IMR-90 (cell line): ENCODE data around the gene GSTA1. TPM values are rescaled to one million over a fixed set of nuclear protein-coding genes. Genes with fewer than 3 reads are reported as not detected.

ENCODE experiments used
- ATAC-seq: fragments of 200-7000 bp; cut with Tn5 transposase; 2 replicates; pipeline ENCODE4 v1.9.1; 2020; ENCODE audit warnings: low read depth, mild to moderate bottlenecking, moderate library complexity
- BruUV-seq: library from RNA; stranded (reverse); fragments of 400-500 nt; replicated peaks from 2 replicates; lab custom pipeline; 2021; lab: Mats Ljungman, UMichigan
- CTCF ChIA-PET: fragments of 300-600 bp; formaldehyde crosslinking; extraction: SDS; loops from one replicate; lab custom pipeline; 2021; ENCODE audit warnings: antibody characterized with exemption; lab: Yijun Ruan, JAX
- POLR2A ChIA-PET: fragments of 300-600 bp; sonication (Branson Sonifier 250); formaldehyde crosslinking; loops from one replicate; lab custom pipeline; 2022; ENCODE audit warnings: antibody characterized with exemption; ENCODE audit not compliant: unreplicated experiment; lab: Charles Lee
- DNase-seq: peaks from one replicate; pipeline ENCODE4 v3.0.0; 2013
- H2AFZ ChIP-seq: replicated peaks from 2 replicates; pipeline ENCODE3; 2013; ENCODE audit warnings: low read length, mild to moderate bottlenecking; ENCODE audit not compliant: poor library complexity
- H2AK5ac ChIP-seq: 2 replicates; pipeline ENCODE4 v1.6.1; 2013; ENCODE audit warnings: low read depth, low read length, inconsistent platforms
- H2AK9ac ChIP-seq: replicated peaks from 2 replicates; pipeline ENCODE3; 2013; ENCODE audit warnings: mild to moderate bottlenecking, low read depth, low read length, moderate library complexity; ENCODE audit not compliant: poor library complexity
- H2BK120ac ChIP-seq: 2 replicates; pipeline ENCODE4 v1.6.1; 2013; ENCODE audit warnings: low read depth, low read length, inconsistent platforms
- H2BK15ac ChIP-seq: 3 replicates; pipeline ENCODE4 v1.6.1; 2013; ENCODE audit warnings: low read depth, low read length, inconsistent platforms
- H2BK20ac ChIP-seq: 2 replicates; pipeline ENCODE4 v1.6.1; 2013; ENCODE audit warnings: low read depth, mild to moderate bottlenecking, inconsistent platforms, low read length, moderate library complexity
- H2BK5ac ChIP-seq: 2 replicates; pipeline ENCODE4 v1.6.1; 2013; ENCODE audit warnings: mild to moderate bottlenecking, low read depth, low read length, inconsistent platforms; ENCODE audit not compliant: poor library complexity, severe bottlenecking
- H3K14ac ChIP-seq: replicated peaks from 2 replicates; pipeline ENCODE4 v1.6.1; 2013; ENCODE audit warnings: low read depth, low read length, inconsistent platforms
- H3K18ac ChIP-seq: 2 replicates; pipeline ENCODE4 v1.6.1; 2013; ENCODE audit warnings: low read depth, low read length, control low read depth
- H3K23ac ChIP-seq: 2 replicates; pipeline ENCODE4 v1.6.1; 2013; ENCODE audit warnings: low read depth, low read length, inconsistent platforms
- H3K27ac ChIP-seq: 2 replicates; pipeline ENCODE4 v1.5.1; 2013; ENCODE audit warnings: mild to moderate bottlenecking, control low read depth, low read length; ENCODE audit not compliant: insufficient read depth
- H3K27me3 ChIP-seq: 2 replicates; pipeline ENCODE4 v1.6.1; 2013; ENCODE audit warnings: low read length; ENCODE audit not compliant: control insufficient read depth, insufficient read depth
- H3K36me3 ChIP-seq: 2 replicates; pipeline ENCODE4 v1.6.1; 2013; ENCODE audit warnings: low read length, mixed read lengths; ENCODE audit not compliant: control insufficient read depth, insufficient read depth
- H3K4ac ChIP-seq: 2 replicates; pipeline ENCODE4 v1.6.1; 2013; ENCODE audit warnings: low read depth, low read length, inconsistent platforms
- H3K4me1 ChIP-seq: 2 replicates; pipeline ENCODE4 v1.6.1; 2013; ENCODE audit warnings: low read length, mixed read lengths; ENCODE audit not compliant: control insufficient read depth, insufficient read depth
- H3K4me2 ChIP-seq: 2 replicates; pipeline ENCODE4 v1.6.1; 2013; ENCODE audit warnings: low read depth, mild to moderate bottlenecking, control low read depth, low read length, moderate library complexity
- H3K4me3 ChIP-seq: 2 replicates; pipeline ENCODE4 v1.5.1; 2013; ENCODE audit warnings: low read depth, mild to moderate bottlenecking, control low read depth, low read length, moderate library complexity; ENCODE audit not compliant: insufficient read depth
- H3K56ac ChIP-seq: 2 replicates; pipeline ENCODE4 v1.6.1; 2013; ENCODE audit warnings: low read length, inconsistent platforms; ENCODE audit not compliant: insufficient read depth; ENCODE audit errors: extremely low read depth
- H3K79me1 ChIP-seq, 2 experiments: 2 replicates each; pipeline ENCODE4 v1.6.1; 2013; ENCODE audit warnings: low read length in 2 of 2, inconsistent platforms in 1 of 2, low read depth in 1 of 2
- H3K9ac ChIP-seq: 2 replicates; pipeline ENCODE4 v1.6.1; 2013; ENCODE audit warnings: low read depth, low read length, control low read depth
- H3K9me1 ChIP-seq: 2 replicates; pipeline ENCODE4 v1.6.1; 2013; ENCODE audit warnings: low read length, inconsistent platforms; ENCODE audit not compliant: insufficient read depth
- H3K9me3 ChIP-seq: 2 replicates; pipeline ENCODE4 v1.6.1; 2013; ENCODE audit warnings: low read length; ENCODE audit not compliant: control insufficient read depth, insufficient read depth
- H4K20me1 ChIP-seq: 2 replicates; pipeline ENCODE4 v1.6.1; 2013; ENCODE audit warnings: low read length, inconsistent platforms; ENCODE audit not compliant: insufficient read depth
- H4K5ac ChIP-seq: 2 replicates; pipeline ENCODE4 v1.6.1; 2013; ENCODE audit warnings: mild to moderate bottlenecking, low read depth, low read length, control low read depth
- H4K8ac ChIP-seq, 2 experiments: 2 replicates each; pipeline ENCODE4 v1.6.1; 2013; ENCODE audit warnings: low read depth in 2 of 2, low read length in 2 of 2, control low read depth in 1 of 2, inconsistent platforms in 1 of 2
- H4K91ac ChIP-seq: 2 replicates; pipeline ENCODE4 v1.6.1; 2013; ENCODE audit warnings: low read depth, low read length, inconsistent platforms; ENCODE audit not compliant: insufficient read depth
- CEBPB ChIP-seq: IDR thresholded peaks from 2 replicates; pipeline ENCODE4 v1.6.1; 2012; ENCODE audit warnings: low read depth, low read length, improper control_type of control experiment
- MAFK ChIP-seq: IDR thresholded peaks from 2 replicates; pipeline ENCODE4 v1.6.1; 2012; ENCODE audit warnings: low read depth, low read length, improper control_type of control experiment
- NFE2L2 ChIP-seq: fragments of 150-350 bp; IDR thresholded peaks from 2 replicates; pipeline ENCODE4 v1.6.1; 2016; ENCODE audit warnings: low read depth, mild to moderate bottlenecking, low read length
- dilution Hi-C: fragments of 300-500 bp; cut with HindIII; formaldehyde crosslinking; loops from one replicate; pipeline ENCODE4 v1.14.3; 2018; ENCODE audit warnings: low sequenced_read_pairs; ENCODE audit not compliant: unreplicated experiment
- in situ Hi-C: fragments of 300-500 bp; cut with MboI; formaldehyde crosslinking; loops from 3 replicates; pipeline ENCODE4 v1.14.3; 2019; ENCODE audit warnings: low sequenced_read_pairs, inconsistent platforms, mixed read lengths
- intact Hi-C: fragments of 100-400 bp; cut with micrococcal nuclease; formaldehyde crosslinking; loops from 2 replicates; pipeline ENCODE4 v1.10.0; 2022
- polyA plus RNA-seq, 3 experiments: library from polyadenylated mRNA; depleted of rRNA; stranded (reverse); fragments of >200 nt; gene quantifications; 2 replicates each; pipeline ENCODE4 v1.2.3, GENCODE V29; 2012; ENCODE audit warnings: low replicate concordance in 1 of 3
- total RNA-seq: library from RNA; depleted of rRNA; stranded (reverse); fragments of >200 nt; gene quantifications from 2 replicates; pipeline ENCODE4 v1.2.3, GENCODE V29; 2012

Gene GSTA1
- total and polyA plus RNA-seq, 2 of the 4 experiments (the other 2 are of a cell fraction) = 0.18 to 0.31 TPM

GRCh38 chr6:52752310-52752709 is 51.3 kb downstream of the GSTA1 start:
- no peak overlapping the region for H2BK5ac ChIP-seq
- no peak overlapping the region for H3K27ac ChIP-seq
- no peak for TF ChIP-seq CEBPB
- TF ChIP-seq MAFK = no peak
- no peak for TF ChIP-seq NFE2L2
- in situ Hi-C loops = no loop called here
- no peaks in the 10 kb centered on the region for H3K9me1 ChIP-seq
- no peaks in the 10 kb centered on the region for H4K20me1 ChIP-seq
- ATAC-seq (no peak), DNase-seq (no peak)
- H3K23ac ChIP-seq = no peak overlapping the region
- no peak overlapping the region for H2AK5ac ChIP-seq
- no peak overlapping the region for H3K18ac ChIP-seq
- no peak overlapping the region for H2BK15ac ChIP-seq
- H3K14ac ChIP-seq = no peak overlapping the region
- no peak overlapping the region for H3K4ac ChIP-seq
- no peak overlapping the region for H2BK120ac ChIP-seq
- dilution Hi-C loops = no loop called here
- H2AFZ ChIP-seq = no peak overlapping the region
- H2AK9ac ChIP-seq = no peak overlapping the region
- H3K4me1 ChIP-seq = peaks cover under 1% of the 10 kb centered on the region; the same call in 1 of the 2 replicates
- peaks cover 6% of the 10 kb centered on the region for H3K27me3 ChIP-seq
- no peak overlapping the region for H4K8ac ChIP-seq
- intact Hi-C loops = no loop called here
- no peak overlapping the region for H2BK20ac ChIP-seq
- H4K91ac ChIP-seq = no peak overlapping the region
- no TSS peak for BruUV-seq
- H3K9me3 ChIP-seq = peaks cover 7% of the 10 kb centered on the region
- no peaks in the 10 kb centered on the region for H3K36me3 ChIP-seq
- CTCF ChIA-PET = no interaction called here
- H4K5ac ChIP-seq = no peak overlapping the region
- no peak overlapping the region for H3K56ac ChIP-seq
- no peaks in the 10 kb centered on the region for H3K79me1 ChIP-seq
- no peak overlapping the region for H3K4me2 ChIP-seq
- H3K4me3 ChIP-seq = no peak overlapping the region
- no peak overlapping the region for H3K9ac ChIP-seq
- POLR2A ChIA-PET = no interaction called here
